Type B pancreatic cell (in vitro differentiated cells): Measurements from ENCODE around the gene ST8SIA2. TPM values are rescaled to one million over a fixed set of nuclear protein-coding genes. Genes with fewer than 3 reads are reported as not detected.
"Not testable (repeated sequence)": the region's sequence is repeated elsewhere in the genome, so short reads cannot be mapped to it uniquely, and the experiment has no call there.

Source experiments
- DNase-seq: peaks from one replicate; pipeline ENCODE4 v3.0.0; 2021; ENCODE audit warnings: mixed read lengths; ENCODE audit not compliant: unreplicated experiment; ENCODE audit errors: extremely low spot score
- H3K27ac Mint-ChIP-seq: 2 replicates; pipeline ENCODE4 v1.8.0; 2021; ENCODE audit warnings: mild to moderate bottlenecking, mixed read lengths
- H3K27me3 Mint-ChIP-seq: 2 replicates; pipeline ENCODE4 v1.8.0; 2021; ENCODE audit warnings: mixed read lengths
- H3K36me3 Mint-ChIP-seq: 2 replicates; pipeline ENCODE4 v1.8.0; 2021; ENCODE audit warnings: mixed read lengths
- H3K4me1 Mint-ChIP-seq: one replicate; pipeline ENCODE4 v1.8.0; 2021; ENCODE audit warnings: mixed read lengths; ENCODE audit not compliant: unreplicated experiment
- H3K4me3 Mint-ChIP-seq: 2 replicates; pipeline ENCODE4 v1.8.0; 2021; ENCODE audit warnings: mild to moderate bottlenecking, mixed read lengths
- H3K9me3 Mint-ChIP-seq: 2 replicates; pipeline ENCODE4 v1.8.0; 2021; ENCODE audit warnings: mixed read lengths
- total RNA-seq: library from RNA; stranded (reverse); gene quantifications from 2 replicates; pipeline ENCODE4 v1.2.1, GENCODE V29; 2021; ENCODE audit warnings: low replicate concordance
- TF ChIP-seq, protein P1 (sequence below): fragments of 200-600 bp; sonication (generic); conservative IDR thresholded peaks from 2 replicates; pipeline ENCODE4 v1.5.0; 2021; ENCODE audit warnings: antibody characterized with exemption, mild to moderate bottlenecking

Gene ST8SIA2
- total RNA-seq, 1 donor from 2014 or later, result 16.8 TPM

GRCh38 chr15:92463826-92464225 is 70.1 kb downstream of the ST8SIA2 start:
- Mint-ChIP-seq H3K36me3 (peaks cover 17% of the 10 kb centered on the region), H3K4me3 (no peak overlapping the region), H3K27ac (no peak overlapping the region), H3K27me3 (no peaks in the 10 kb centered on the region), H3K4me1 (peaks cover 4% of the 10 kb centered on the region), H3K9me3 (peaks cover 4% of the 10 kb centered on the region)
- TF ChIP-seq, protein P1, sequence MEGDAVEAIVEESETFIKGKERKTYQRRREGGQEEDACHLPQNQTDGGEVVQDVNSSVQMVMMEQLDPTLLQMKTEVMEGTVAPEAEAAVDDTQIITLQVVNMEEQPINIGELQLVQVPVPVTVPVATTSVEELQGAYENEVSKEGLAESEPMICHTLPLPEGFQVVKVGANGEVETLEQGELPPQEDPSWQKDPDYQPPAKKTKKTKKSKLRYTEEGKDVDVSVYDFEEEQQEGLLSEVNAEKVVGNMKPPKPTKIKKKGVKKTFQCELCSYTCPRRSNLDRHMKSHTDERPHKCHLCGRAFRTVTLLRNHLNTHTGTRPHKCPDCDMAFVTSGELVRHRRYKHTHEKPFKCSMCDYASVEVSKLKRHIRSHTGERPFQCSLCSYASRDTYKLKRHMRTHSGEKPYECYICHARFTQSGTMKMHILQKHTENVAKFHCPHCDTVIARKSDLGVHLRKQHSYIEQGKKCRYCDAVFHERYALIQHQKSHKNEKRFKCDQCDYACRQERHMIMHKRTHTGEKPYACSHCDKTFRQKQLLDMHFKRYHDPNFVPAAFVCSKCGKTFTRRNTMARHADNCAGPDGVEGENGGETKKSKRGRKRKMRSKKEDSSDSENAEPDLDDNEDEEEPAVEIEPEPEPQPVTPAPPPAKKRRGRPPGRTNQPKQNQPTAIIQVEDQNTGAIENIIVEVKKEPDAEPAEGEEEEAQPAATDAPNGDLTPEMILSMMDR, result no peak
- DNase-seq, result no peak

- no peaks in the 10 kb centered on the region for H3K27me3 Mint-ChIP-seq
- H3K4me1 Mint-ChIP-seq, result peaks cover 11% of the 10 kb centered on the region
- DNase-seq, result no peak
- TF ChIP-seq, protein P1, result no peak
- H3K9me3 Mint-ChIP-seq, result peaks cover 4% of the 10 kb centered on the region
- H3K4me3 Mint-ChIP-seq, result no peak overlapping the region
- H3K27ac Mint-ChIP-seq, result no peak overlapping the region
- H3K36me3 Mint-ChIP-seq, result peaks cover 16% of the 10 kb centered on the region
Observed at GRCh38 chr15:92466834-92467233, 73.2 kb downstream of the ST8SIA2 start.

DNA sequence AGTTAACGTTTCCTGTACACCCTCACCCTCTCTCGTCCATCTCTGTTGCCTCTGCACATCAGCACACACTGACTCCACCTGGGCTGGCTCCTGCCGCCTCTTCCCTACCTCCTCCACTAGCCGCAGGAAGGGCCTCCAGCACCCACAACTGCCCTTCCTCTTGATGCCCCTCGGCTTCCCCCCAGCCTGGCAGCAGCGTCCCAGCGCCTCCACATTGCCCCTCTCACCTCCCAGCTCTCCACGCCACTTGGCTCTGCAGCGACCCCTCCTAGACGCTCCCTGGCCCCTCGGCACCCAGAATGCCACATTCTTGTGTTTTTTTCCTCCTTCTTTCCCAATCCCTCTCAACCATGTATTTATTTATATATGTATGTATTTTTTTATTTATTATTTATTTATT is 73.6 kb downstream of the ST8SIA2 start:
- H3K27me3 Mint-ChIP-seq, result no peaks in the 10 kb centered on the region
- no peak for DNase-seq
- TF ChIP-seq, protein P1, result no peak
- H3K4me1 Mint-ChIP-seq, result peaks cover 11% of the 10 kb centered on the region
- no peak overlapping the region for H3K27ac Mint-ChIP-seq
- H3K9me3 Mint-ChIP-seq, result peaks cover 4% of the 10 kb centered on the region
- no peak overlapping the region for H3K4me3 Mint-ChIP-seq
- H3K36me3 Mint-ChIP-seq, result peaks cover 16% of the 10 kb centered on the region

- H3K9me3 Mint-ChIP-seq, result peaks cover 4% of the 10 kb centered on the region
- no peak overlapping the region for H3K4me3 Mint-ChIP-seq
- peaks cover 8% of the 10 kb centered on the region for H3K36me3 Mint-ChIP-seq
- no peak for DNase-seq
- no peaks in the 10 kb centered on the region for H3K27me3 Mint-ChIP-seq
- H3K27ac Mint-ChIP-seq, result no peak overlapping the region
- TF ChIP-seq, protein P1, result no peak
- peaks cover 7% of the 10 kb centered on the region for H3K4me1 Mint-ChIP-seq
Observed at GRCh38 chr15:92468991-92469390, 75.3 kb downstream of the ST8SIA2 start.

- H3K4me1 Mint-ChIP-seq, result peaks cover 7% of the 10 kb centered on the region
- H3K4me3 Mint-ChIP-seq, result no peak overlapping the region
- no peak for DNase-seq
- TF ChIP-seq, protein P1, result no peak
- H3K9me3 Mint-ChIP-seq, result peaks cover 9% of the 10 kb centered on the region
- no peak overlapping the region for H3K27ac Mint-ChIP-seq
- peaks cover 12% of the 10 kb centered on the region for H3K27me3 Mint-ChIP-seq
- H3K36me3 Mint-ChIP-seq, result peaks cover 8% of the 10 kb centered on the region
Observed at GRCh38 chr15:92471288-92471687, 77.6 kb downstream of the ST8SIA2 start.

DNA sequence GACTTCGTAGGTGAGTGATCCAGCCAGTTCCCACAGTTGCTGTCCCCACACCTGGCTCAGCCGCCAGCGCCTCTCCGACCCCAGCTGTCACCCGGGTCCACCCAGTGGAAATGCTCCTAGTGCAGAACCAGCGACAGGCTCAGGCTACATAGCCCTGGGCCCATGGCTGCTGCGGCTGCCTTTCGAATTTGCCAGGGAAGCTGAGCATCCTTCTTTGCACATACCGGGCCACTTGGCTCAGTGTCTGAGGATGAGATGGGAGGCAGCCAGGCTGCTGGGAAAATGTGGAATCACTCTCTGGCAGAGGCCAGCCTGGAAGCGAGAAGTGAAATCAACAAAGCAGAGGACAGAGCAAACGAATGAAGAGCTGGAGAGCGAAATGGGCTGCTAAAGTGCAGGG is 80.1 kb downstream of the ST8SIA2 start:
- no peak for DNase-seq
- H3K4me3 Mint-ChIP-seq, result no peak overlapping the region

DNA sequence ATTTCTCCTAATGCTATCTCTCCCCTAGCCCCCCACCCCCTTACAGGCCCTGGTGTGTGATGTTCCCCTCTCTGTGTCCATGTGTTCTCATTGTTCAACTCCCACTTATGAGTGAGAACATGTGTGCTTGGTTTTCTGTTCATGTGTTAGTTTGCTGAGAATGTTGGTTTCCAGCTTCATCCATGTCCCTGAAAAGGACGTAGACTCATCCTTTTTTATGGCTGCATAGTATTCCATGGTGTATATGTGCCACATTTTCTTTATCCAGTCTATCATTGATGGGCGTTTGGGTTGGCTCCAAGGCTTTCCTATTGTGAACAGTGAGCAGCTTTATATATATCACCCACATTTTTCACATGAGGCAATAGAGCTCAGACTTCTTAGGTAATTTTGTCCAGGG is 86.0 kb downstream of the ST8SIA2 start:
- not testable (repeated sequence) for H3K4me1 Mint-ChIP-seq, H3K36me3 Mint-ChIP-seq, H3K4me3 Mint-ChIP-seq, H3K27ac Mint-ChIP-seq, DNase-seq
- Mint-ChIP-seq H3K9me3 (peaks cover 11% of the 10 kb centered on the region), H3K27me3 (peaks cover 32% of the 10 kb centered on the region)

More for the DNA sequence above, 80.1 kb downstream of the ST8SIA2 start:
- peaks cover 5% of the 10 kb centered on the region for H3K9me3 Mint-ChIP-seq
- peaks cover 7% of the 10 kb centered on the region for H3K4me1 Mint-ChIP-seq
- H3K27me3 Mint-ChIP-seq, result peaks cover 25% of the 10 kb centered on the region
- H3K27ac Mint-ChIP-seq, result no peak overlapping the region
- TF ChIP-seq, protein P1, result no peak
- H3K36me3 Mint-ChIP-seq, result no peaks in the 10 kb centered on the region
